GM19372 (cell line): ENCODE results near the gene NPTN.
"Not testable (repeated sequence)": the region's sequence is repeated elsewhere in the genome, so short reads cannot be mapped to it uniquely, and the experiment has no call there.

Experiments used
- ATAC-seq: cut with Tn5 transposase; IDR thresholded peaks from one replicate; pipeline ENCODE4 v1.9.1; 2021; ENCODE audit warnings: mild to moderate bottlenecking, low read depth, moderate library complexity; ENCODE audit not compliant: unreplicated experiment

NPTN gene

GRCh38 chr15:73575636-73576247 lies 57.4 kb downstream of the NPTN start:
- ATAC-seq, result no peak

GRCh38 chr15:73573572-73573971 lies 59.6 kb downstream of the NPTN start:
- ATAC-seq, result no peak

GRCh38 chr15:73573037-73573436 lies 60.2 kb downstream of the NPTN start:
- no peak for ATAC-seq

- ATAC-seq, result no peak
Observed at GRCh38 chr15:73572296-73572695, 60.9 kb downstream of the NPTN start.

DNA sequence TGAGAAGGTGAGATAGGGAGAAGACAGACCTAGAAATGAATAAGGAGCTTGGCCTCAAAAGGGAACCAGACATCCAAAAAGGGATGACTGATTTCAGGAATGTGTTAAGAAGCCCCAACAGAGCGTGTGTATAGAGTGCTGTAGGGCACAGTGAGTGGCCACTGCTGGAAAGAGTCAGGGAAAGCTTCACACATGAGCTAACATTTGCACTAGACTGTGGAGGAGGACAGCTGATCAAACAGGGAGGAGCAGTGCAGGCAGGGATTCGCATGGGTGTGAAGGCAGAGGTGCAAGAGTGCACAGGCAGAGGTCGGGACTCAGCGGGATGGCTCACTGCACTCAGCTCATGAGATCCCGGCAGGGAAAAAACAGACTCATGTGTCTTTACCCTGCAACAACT lies 61.8 kb downstream of the NPTN start:
- no peak for ATAC-seq

GRCh38 chr15:73570355-73571032 lies 62.7 kb downstream of the NPTN start:
- ATAC-seq, result no peak

GRCh38 chr15:73569361-73569760 lies 63.8 kb downstream of the NPTN start:
- no peak for ATAC-seq

- ATAC-seq, result no peak
Observed at GRCh38 chr15:73568564-73569280, 64.5 kb downstream of the NPTN start.

DNA sequence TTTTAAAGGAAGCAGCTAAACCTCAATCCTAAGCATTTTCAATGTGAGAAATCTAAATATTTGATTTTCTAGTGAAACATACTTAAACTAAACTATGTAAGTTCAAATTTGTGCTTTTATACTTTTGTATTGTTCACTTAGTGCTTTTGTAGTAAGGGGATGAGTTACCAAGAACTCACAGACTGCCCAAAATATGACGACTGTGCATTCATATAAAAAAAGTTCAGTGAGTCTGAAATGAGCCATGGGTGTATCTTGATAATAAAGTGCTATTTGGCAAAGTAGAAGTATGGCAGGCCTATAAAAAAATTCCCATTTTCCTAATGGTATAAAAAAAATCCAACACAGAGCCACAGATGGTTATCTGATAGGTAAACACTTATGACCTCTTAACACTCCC lies 66.2 kb downstream of the NPTN start:
- no peak for ATAC-seq

GRCh38 chr15:73564255-73564654 lies 68.9 kb downstream of the NPTN start:
- no peak for ATAC-seq

DNA sequence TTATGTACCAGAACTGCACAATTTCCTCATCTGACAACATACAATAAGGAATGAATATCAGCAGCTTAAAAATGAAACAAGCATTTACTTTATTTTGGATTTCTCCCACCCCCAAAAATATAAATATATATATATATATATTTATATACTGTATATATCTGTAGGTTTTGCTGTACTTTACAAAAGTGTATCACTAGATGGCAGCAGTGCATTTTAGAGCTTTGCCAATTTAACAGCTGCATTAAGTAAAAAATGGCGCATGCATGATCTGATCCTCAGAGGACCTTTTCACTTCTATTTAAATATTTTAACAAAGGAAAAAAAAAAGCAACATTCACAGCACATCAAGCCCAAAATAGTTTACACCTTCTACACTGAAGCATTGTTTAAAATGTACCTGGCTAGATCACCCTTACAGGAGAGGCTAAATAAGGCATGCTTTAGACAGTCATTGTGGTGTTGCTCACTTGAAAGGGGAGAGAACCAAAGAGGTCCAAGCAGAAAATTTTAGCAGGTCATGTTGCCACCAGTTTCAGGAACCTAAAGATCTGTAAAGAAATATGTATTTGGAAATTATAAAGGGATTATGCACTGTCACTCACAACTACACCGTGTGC lies 72.6 kb downstream of the NPTN start:
- no peak for ATAC-seq

DNA sequence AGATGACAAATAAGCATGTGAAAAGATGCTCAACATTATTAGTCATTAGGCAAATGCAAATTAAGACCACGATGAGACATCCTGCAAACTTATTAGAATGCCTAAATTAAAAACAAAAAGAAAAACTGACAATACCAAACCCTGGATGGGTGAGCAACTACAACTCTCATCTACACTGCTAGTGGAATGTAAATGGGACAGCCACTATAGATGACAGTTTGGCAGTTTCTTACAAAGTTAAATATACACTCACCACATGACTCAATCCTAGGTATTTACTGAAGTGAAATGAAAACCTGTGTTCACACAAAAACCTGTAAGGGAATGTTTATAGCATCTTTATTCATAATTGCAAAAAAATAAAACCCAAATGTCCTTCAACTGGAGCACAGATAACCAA lies 74.7 kb downstream of the NPTN start:
- no peak for ATAC-seq

DNA sequence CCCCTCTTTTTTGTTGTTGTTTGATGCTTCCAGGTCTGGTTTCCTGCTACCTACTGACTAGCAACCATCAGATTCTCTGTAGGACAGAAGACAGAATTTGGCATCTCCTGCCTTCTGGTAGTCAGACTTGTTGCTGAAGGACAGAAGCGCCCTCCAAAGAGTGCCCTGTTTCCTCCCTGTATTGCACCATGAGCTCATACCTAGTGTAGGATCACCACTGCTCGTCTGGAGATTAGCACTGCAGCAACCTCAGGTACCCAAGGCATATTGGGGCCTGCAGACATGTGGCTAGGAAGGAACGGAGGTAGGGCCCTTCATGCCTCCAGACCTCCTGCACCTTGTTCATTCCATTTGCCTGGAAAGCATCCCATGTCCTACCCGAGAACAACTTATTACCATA lies 78.1 kb downstream of the NPTN start:
- ATAC-seq, result no peak

DNA sequence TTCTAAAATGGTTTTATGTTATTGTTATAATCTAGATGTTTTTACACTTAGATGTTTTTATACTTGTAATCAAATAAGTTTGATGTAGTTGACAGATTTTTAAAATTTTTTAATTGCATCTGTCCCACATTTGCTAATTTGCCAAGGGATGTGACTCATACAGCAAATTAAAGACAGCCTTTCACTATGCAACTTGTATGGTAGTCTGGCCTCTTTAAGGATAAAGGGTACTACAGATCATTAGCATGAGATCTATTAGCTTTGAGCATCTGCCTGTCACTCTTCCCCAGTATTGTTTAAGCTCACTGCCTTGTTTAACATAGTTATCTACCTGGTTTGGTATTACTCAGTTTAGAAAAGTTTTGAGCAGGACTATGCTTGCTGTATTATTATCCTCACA lies 83.0 kb downstream of the NPTN start:
- ATAC-seq, result no peak

DNA sequence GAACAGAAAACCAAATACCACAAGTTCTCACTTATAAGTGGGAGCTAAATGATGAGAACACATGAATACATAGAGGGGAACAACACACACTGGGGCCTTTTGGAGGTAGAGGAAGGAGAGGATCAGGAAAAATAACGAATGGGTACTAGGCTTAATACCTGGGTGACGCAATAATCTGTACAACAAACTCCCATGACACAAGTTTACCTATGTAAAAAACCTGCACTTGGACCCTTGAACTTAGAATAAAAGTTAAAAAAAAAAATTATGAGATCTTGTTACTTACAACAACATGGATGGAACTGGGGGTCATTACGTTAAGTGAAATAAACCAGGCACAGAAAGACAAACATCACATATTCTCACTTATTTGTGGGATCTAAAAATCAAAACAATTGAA lies 84.3 kb downstream of the NPTN start:
- not testable (repeated sequence) for ATAC-seq

DNA sequence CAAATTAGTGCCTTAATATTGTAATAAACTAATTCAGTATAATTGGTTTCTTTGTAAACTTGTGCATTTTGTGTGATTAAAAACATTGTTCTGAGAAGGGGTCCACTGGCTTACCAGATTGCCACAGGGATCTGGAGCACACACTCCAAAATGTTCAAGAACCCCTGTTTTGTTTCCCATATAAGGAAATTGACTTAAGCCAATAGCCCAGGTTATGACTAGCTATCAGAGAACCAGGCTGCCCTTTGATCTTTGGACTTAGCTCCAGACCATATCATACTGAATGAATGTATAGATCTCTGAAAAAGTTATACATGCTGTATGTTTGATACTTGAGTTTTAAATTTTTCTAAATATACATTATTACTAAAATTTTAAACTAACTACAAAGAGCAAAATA lies 91.7 kb downstream of the NPTN start:
- ATAC-seq, result no peak

DNA sequence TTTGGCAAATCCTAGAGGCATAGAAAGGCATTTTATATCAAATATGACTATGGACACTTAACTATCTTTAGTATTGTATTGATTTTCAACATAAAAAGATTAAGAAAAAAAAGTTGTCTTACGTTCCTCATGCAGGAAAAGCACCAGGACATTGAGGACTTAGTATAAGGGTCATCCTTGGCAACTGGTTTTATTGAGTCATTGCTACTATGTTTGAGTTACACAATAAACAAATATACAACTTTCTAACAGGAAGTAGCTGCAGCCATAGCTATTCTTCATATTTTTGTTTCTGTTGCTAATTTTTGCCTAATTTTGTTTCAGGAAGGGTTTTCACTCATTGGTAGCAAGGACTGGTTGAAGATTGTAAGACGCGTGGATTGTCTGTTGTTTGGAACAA lies 93.0 kb downstream of the NPTN start:
- ATAC-seq, result no peak

DNA sequence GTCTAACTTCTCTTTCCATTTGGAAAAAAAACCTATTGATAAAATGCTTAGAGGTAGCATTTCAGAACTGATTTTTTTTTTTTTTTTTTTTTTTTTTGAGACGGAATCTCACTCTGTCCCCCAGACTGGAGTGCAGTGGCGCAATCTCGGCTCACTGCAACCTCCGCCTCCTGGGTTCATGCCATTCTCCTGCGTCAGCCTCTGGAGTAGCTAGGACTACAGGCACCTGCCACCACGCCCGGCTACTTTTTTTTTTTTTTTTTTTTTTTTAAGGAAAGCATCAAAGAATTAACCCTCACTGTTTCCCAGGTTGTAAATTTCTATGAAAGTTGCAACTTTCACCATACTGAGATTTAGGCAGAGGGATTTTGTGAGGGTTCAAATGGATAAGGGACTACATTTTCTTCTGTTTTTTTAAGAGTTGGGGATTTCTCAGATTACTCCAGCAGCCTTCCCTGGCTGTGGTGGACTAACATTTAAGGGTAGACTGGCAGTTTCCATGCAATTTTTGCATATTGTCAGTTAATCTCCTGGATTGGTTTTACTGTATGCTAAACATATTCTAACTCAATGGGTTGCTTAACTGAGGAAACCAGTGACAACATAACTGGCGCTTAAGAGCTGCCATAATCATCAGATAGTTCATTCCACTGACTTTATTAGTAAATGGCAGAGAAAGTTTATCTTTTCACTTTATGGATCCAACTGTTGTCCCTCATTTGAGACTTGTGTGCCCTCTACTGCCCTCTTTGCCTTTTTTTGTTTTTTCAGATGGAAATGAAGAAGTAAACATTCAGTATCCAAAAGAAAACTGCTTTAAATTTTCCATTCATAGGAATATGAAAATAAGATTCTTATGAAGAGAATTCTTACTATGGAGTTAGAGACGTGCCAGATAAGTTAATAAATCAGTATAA lies 93.7 kb downstream of the NPTN start:
- no peak for ATAC-seq

- no peak for ATAC-seq
Observed at GRCh38 chr15:73538563-73539211, 94.5 kb downstream of the NPTN start.

GRCh38 chr15:73538123-73538522 lies 95.1 kb downstream of the NPTN start:
- no peak for ATAC-seq
